GM18858 (cell line): ENCODE measurements around the gene RBBP8NL.
"Not testable (repeated sequence)": the region's sequence is repeated elsewhere in the genome, so short reads cannot be mapped to it uniquely, and the experiment has no call there.

Source experiments
- ATAC-seq: cut with Tn5 transposase; IDR thresholded peaks from one replicate; pipeline ENCODE4 v1.9.1; 2021; ENCODE audit not compliant: unreplicated experiment

Gene RBBP8NL

GRCh38 chr20:62445553-62446340 is 18.4 kb upstream of the RBBP8NL start:
- no peak for ATAC-seq

- no peak for ATAC-seq
Measured at GRCh38 chr20:62444286-62444685, 16.9 kb upstream of the RBBP8NL start.

- no peak for ATAC-seq
Measured at GRCh38 chr20:62441987-62442539, 14.7 kb upstream of the RBBP8NL start.

GRCh38 chr20:62439218-62439617 is 11.9 kb upstream of the RBBP8NL start:
- no peak for ATAC-seq

- no peak for ATAC-seq
Measured at GRCh38 chr20:62437927-62438326, 10.6 kb upstream of the RBBP8NL start.

GRCh38 chr20:62437496-62437895 is 10.2 kb upstream of the RBBP8NL start:
- ATAC-seq: no peak

GRCh38 chr20:62436692-62437091 is 9.4 kb upstream of the RBBP8NL start:
- no peak for ATAC-seq

GRCh38 chr20:62433658-62434497 is 6.5 kb upstream of the RBBP8NL start:
- no peak for ATAC-seq

- ATAC-seq: no peak
Measured at GRCh38 chr20:62430866-62431447, 3.6 kb upstream of the RBBP8NL start.

- no peak for ATAC-seq
Measured at GRCh38 chr20:62430311-62430853, 3.0 kb upstream of the RBBP8NL start.

- ATAC-seq: no peak
Measured at GRCh38 chr20:62429455-62430310, 2.3 kb upstream of the RBBP8NL start.

GRCh38 chr20:62428396-62429295 is 1.3 kb upstream of the RBBP8NL start:
- ATAC-seq: no peak

- no peak for ATAC-seq
Measured at GRCh38 chr20:62428002-62428372, 648 bp upstream of the RBBP8NL start.

- ATAC-seq: no peak
Measured at GRCh38 chr20:62426699-62427131, 624 bp downstream of the RBBP8NL start.

GRCh38 chr20:62426059-62426348 is 1.3 kb downstream of the RBBP8NL start:
- not testable (repeated sequence) for ATAC-seq

GRCh38 chr20:62425281-62426058 is 1.9 kb downstream of the RBBP8NL start:
- no peak for ATAC-seq

GRCh38 chr20:62424249-62425107 is 2.9 kb downstream of the RBBP8NL start:
- ATAC-seq: no peak

GRCh38 chr20:62423326-62423706 is 4.0 kb downstream of the RBBP8NL start:
- ATAC-seq: no peak
